Measurements from ENCODE around the gene RCAN2.

RCAN2 gene

DNA sequence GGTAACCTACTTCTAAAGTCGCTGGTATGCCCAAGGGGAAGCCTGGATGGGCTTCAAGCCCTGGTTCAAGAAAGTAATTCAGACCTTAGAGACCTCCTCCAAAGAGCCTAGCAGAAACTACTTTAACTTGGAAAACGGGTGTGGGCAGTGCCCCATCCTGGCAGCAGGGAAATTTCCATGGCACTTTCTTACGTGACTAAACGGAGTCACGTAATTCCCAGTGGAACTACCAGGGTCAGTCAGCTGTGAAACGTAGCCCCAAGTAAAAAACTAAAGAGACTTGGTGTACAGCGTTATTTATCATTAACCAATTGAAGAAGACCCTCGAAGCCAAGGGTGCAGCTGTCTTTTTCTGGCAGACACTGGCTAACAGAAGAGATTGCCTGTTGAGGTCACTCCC lies 114.0 kb downstream of the RCAN2 start:
- peaks cover 5 to 30% of the 10 kb centered on the region in 2 donors for H3K4me1 ChIP-seq (ENCODE audit: control insufficient read depth in 1 of 2, insufficient read depth in 2 of 2, low read length in 2 of 2)
- H3K9me3 ChIP-seq (ENCODE audit: control insufficient read depth in 1 of 2, low read length in 2 of 2), result no peaks in the 10 kb centered on the region
- no peaks in the 10 kb centered on the region for H3K36me3 ChIP-seq (ENCODE audit: control insufficient read depth in 1 of 2, insufficient read depth in 2 of 2, low read length in 2 of 2)
- no peak overlapping the region for H3K27ac ChIP-seq (ENCODE audit: low read depth, low read length)
- H3K4me3 ChIP-seq (ENCODE audit: low read depth in 1 of 2, low read length in 2 of 2), result no peak overlapping the region
- no peak overlapping the region for H3K9ac ChIP-seq (ENCODE audit: low read depth in 1 of 2, low read length in 2 of 2)
- no peaks in the 10 kb centered on the region for H3K27me3 ChIP-seq (ENCODE audit: control insufficient read depth in 1 of 2, insufficient read depth in 2 of 2, low read length in 2 of 2)

DNA sequence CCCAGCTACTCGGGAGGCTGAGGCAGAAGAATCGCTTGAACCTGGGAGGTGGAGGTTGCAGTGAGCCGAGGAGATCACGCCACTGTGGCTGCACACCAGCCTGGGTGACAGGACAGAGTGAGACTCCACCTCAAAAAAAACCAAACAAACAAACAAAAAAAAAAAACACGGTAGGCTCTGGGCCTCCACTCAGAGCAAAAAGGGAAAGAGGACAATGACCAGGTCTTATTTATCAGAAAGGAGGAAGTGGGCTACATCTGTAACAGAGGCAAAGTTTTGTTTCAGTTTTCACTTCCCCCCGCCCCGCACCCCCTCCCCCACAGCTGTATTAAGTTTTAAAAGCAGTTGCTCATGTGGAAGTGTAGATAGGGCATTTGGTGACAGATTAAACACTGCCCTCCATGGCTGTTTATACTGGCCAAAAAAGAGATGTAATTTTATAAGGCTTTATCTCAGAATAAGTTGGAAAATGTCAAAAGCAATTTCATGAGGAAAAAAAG lies 114.6 kb downstream of the RCAN2 start:
- peaks cover 0 to 25% of the 10 kb centered on the region in 2 donors for H3K4me1 ChIP-seq (ENCODE audit: control insufficient read depth in 1 of 2, insufficient read depth in 2 of 2, low read length in 2 of 2)
- no peak overlapping the region for H3K9ac ChIP-seq (ENCODE audit: low read depth in 1 of 2, low read length in 2 of 2)
- H3K4me3 ChIP-seq (ENCODE audit: low read depth in 1 of 2, low read length in 2 of 2), result no peak overlapping the region
- H3K36me3 ChIP-seq (ENCODE audit: control insufficient read depth in 1 of 2, insufficient read depth in 2 of 2, low read length in 2 of 2), result no peaks in the 10 kb centered on the region
- no peaks in the 10 kb centered on the region for H3K27me3 ChIP-seq (ENCODE audit: control insufficient read depth in 1 of 2, insufficient read depth in 2 of 2, low read length in 2 of 2)
- no peaks in the 10 kb centered on the region for H3K9me3 ChIP-seq (ENCODE audit: control insufficient read depth in 1 of 2, low read length in 2 of 2)
- H3K27ac ChIP-seq (ENCODE audit: low read depth, low read length), result no peak overlapping the region

GRCh38 chr6:46370622-46371021 lies 120.6 kb downstream of the RCAN2 start:
- Histone ChIP-seq H3K9me3 (ENCODE audit: control insufficient read depth in 1 of 2, low read length in 2 of 2) (no peaks in the 10 kb centered on the region), H3K27me3 (ENCODE audit: control insufficient read depth in 1 of 2, insufficient read depth in 2 of 2, low read length in 2 of 2) (no peaks in the 10 kb centered on the region), H3K4me3 (ENCODE audit: low read depth in 1 of 2, low read length in 2 of 2) (no peak overlapping the region), H3K27ac (ENCODE audit: low read depth, low read length) (no peak overlapping the region), H3K4me1 (ENCODE audit: control insufficient read depth in 1 of 2, insufficient read depth in 2 of 2, low read length in 2 of 2) (no peaks in the 10 kb centered on the region), H3K9ac (ENCODE audit: low read depth in 1 of 2, low read length in 2 of 2) (no peak overlapping the region), H3K36me3 (ENCODE audit: control insufficient read depth in 1 of 2, insufficient read depth in 2 of 2, low read length in 2 of 2) (no peaks in the 10 kb centered on the region)

DNA sequence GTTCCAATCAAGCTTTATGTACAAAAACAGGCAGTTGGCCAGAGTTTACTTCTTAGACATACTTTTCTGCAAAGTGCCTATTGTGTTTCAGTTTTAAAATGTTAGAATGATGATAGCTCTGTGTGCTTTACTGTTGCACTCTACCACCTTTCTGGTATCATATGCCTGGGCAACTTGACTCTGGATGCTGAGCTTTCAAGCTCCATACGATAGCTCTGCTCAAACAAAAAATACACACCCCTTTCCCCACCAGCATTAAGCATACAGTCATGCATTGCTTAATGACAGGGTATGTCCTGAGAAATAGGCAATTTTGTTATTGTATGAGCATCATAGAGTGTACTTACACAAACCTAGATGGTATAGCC lies 123.1 kb downstream of the RCAN2 start:
- H3K4me3 ChIP-seq (ENCODE audit: low read depth in 1 of 2, low read length in 2 of 2), result no peak overlapping the region
- no peak overlapping the region for H3K27ac ChIP-seq (ENCODE audit: low read depth, low read length)
- no peaks in the 10 kb centered on the region for H3K36me3 ChIP-seq (ENCODE audit: control insufficient read depth in 1 of 2, insufficient read depth in 2 of 2, low read length in 2 of 2)
- no peaks in the 10 kb centered on the region for H3K4me1 ChIP-seq (ENCODE audit: control insufficient read depth in 1 of 2, insufficient read depth in 2 of 2, low read length in 2 of 2)
- no peaks in the 10 kb centered on the region for H3K9me3 ChIP-seq (ENCODE audit: control insufficient read depth in 1 of 2, low read length in 2 of 2)
- no peaks in the 10 kb centered on the region for H3K27me3 ChIP-seq (ENCODE audit: control insufficient read depth in 1 of 2, insufficient read depth in 2 of 2, low read length in 2 of 2)
- H3K9ac ChIP-seq (ENCODE audit: low read depth in 1 of 2, low read length in 2 of 2), result no peak overlapping the region

- Histone ChIP-seq H3K9me3 (ENCODE audit: control insufficient read depth in 1 of 2, low read length in 2 of 2) (no peaks in the 10 kb centered on the region), H3K4me1 (ENCODE audit: control insufficient read depth in 1 of 2, insufficient read depth in 2 of 2, low read length in 2 of 2) (no peaks in the 10 kb centered on the region), H3K27me3 (ENCODE audit: control insufficient read depth in 1 of 2, insufficient read depth in 2 of 2, low read length in 2 of 2) (no peaks in the 10 kb centered on the region), H3K27ac (ENCODE audit: low read depth, low read length) (no peak overlapping the region), H3K9ac (ENCODE audit: low read depth in 1 of 2, low read length in 2 of 2) (no peak overlapping the region), H3K4me3 (ENCODE audit: low read depth in 1 of 2, low read length in 2 of 2) (no peak overlapping the region), H3K36me3 (ENCODE audit: control insufficient read depth in 1 of 2, insufficient read depth in 2 of 2, low read length in 2 of 2) (no peaks in the 10 kb centered on the region)
These were observed 123.7 kb downstream of the RCAN2 start for GRCh38 chr6:46367354-46368168.

DNA sequence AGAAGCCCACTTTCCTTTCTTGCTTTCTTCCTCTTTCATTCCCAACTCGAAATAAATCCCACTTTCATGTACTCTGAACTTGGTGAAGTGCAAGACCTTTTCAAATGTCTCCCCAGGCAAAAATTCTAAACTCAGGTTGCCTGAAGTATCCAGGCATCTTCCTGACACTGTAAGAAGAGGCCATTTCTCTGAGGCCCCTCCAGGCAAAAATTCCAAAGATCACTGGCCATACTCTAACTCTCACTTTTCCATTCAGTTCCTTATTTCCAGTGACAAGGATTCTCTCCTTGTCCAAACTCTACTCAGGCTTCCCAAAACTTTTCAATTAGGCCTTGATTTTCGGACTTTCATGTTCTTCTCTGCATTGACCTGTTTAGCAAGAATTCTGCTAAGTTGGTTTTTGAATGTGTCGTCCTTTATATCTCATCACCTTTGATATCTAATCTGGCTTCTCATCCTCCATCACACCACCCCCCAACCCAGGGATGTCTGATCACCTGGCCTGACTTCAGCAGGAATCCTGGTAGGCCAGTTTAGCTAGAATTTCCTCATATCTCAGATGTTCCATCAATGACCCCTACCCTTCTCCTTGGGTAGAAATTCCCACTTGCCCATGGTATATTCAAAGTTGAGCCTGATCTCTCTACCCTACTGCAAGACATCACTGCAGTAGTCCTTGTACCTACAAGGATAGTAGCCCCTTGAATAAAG lies 124.9 kb downstream of the RCAN2 start:
- no peaks in the 10 kb centered on the region for H3K36me3 ChIP-seq (ENCODE audit: control insufficient read depth in 1 of 2, insufficient read depth in 2 of 2, low read length in 2 of 2)
- no peaks in the 10 kb centered on the region for H3K27me3 ChIP-seq (ENCODE audit: control insufficient read depth in 1 of 2, insufficient read depth in 2 of 2, low read length in 2 of 2)
- H3K4me3 ChIP-seq (ENCODE audit: low read depth in 1 of 2, low read length in 2 of 2), result no peak overlapping the region
- no peaks in the 10 kb centered on the region for H3K4me1 ChIP-seq (ENCODE audit: control insufficient read depth in 1 of 2, insufficient read depth in 2 of 2, low read length in 2 of 2)
- H3K9me3 ChIP-seq (ENCODE audit: control insufficient read depth in 1 of 2, low read length in 2 of 2), result no peaks in the 10 kb centered on the region
- H3K9ac ChIP-seq (ENCODE audit: low read depth in 1 of 2, low read length in 2 of 2), result no peak overlapping the region
- H3K27ac ChIP-seq (ENCODE audit: low read depth, low read length), result no peak overlapping the region

DNA sequence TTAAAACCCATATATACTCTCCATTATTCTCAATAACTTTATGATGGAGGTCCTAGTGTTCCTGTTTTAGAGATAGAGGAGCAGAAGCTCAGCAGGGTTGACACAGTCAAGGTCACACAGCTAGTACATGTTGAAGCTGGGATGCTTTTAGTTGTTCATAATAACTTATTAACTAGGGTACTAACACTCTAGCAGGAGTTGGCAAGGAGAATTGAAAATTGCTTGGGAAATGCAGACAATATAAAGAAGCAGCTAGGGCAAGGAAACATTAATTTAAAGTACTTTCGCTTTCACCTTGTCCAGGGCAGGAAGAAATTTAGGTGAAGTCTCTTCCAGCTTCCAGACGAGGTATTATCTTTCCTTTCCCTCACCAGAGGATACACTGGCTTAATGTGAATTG lies 133.7 kb downstream of the RCAN2 start:
- Histone ChIP-seq H3K27ac (ENCODE audit: low read depth, low read length) (no peak overlapping the region), H3K4me3 (ENCODE audit: low read depth in 1 of 2, low read length in 2 of 2) (peak overlapping the region; percentile 10 to 46), H3K9ac (ENCODE audit: low read depth in 1 of 2, low read length in 2 of 2) (no peak overlapping the region)

GRCh38 chr6:46356543-46356942 lies 134.7 kb downstream of the RCAN2 start:
- Histone ChIP-seq H3K9me3 (ENCODE audit: control insufficient read depth in 1 of 2, low read length in 2 of 2) (no peaks in the 10 kb centered on the region), H3K27ac (ENCODE audit: low read depth, low read length) (no peak overlapping the region), H3K4me3 (ENCODE audit: low read depth in 1 of 2, low read length in 2 of 2) (no peak overlapping the region), H3K4me1 (ENCODE audit: control insufficient read depth in 1 of 2, insufficient read depth in 2 of 2, low read length in 2 of 2) (peaks cover 0 to 3% of the 10 kb centered on the region in 2 donors), H3K9ac (ENCODE audit: low read depth in 1 of 2, low read length in 2 of 2) (no peak overlapping the region), H3K27me3 (ENCODE audit: control insufficient read depth in 1 of 2, insufficient read depth in 2 of 2, low read length in 2 of 2) (no peaks in the 10 kb centered on the region), H3K36me3 (ENCODE audit: control insufficient read depth in 1 of 2, insufficient read depth in 2 of 2, low read length in 2 of 2) (no peaks in the 10 kb centered on the region)

More for the DNA sequence above, 133.7 kb downstream of the RCAN2 start:
- no peaks in the 10 kb centered on the region for H3K9me3 ChIP-seq (ENCODE audit: control insufficient read depth in 1 of 2, low read length in 2 of 2)
- H3K27me3 ChIP-seq (ENCODE audit: control insufficient read depth in 1 of 2, insufficient read depth in 2 of 2, low read length in 2 of 2), result no peaks in the 10 kb centered on the region
- peaks cover 0 to 3% of the 10 kb centered on the region in 2 donors for H3K4me1 ChIP-seq (ENCODE audit: control insufficient read depth in 1 of 2, insufficient read depth in 2 of 2, low read length in 2 of 2)
- no peaks in the 10 kb centered on the region for H3K36me3 ChIP-seq (ENCODE audit: control insufficient read depth in 1 of 2, insufficient read depth in 2 of 2, low read length in 2 of 2)

- Histone ChIP-seq H3K9me3 (ENCODE audit: control insufficient read depth in 1 of 2, low read length in 2 of 2) (no peaks in the 10 kb centered on the region), H3K27ac (ENCODE audit: low read depth, low read length) (no peak overlapping the region), H3K4me1 (ENCODE audit: control insufficient read depth in 1 of 2, insufficient read depth in 2 of 2, low read length in 2 of 2) (peaks cover 0 to 3% of the 10 kb centered on the region in 2 donors), H3K27me3 (ENCODE audit: control insufficient read depth in 1 of 2, insufficient read depth in 2 of 2, low read length in 2 of 2) (no peaks in the 10 kb centered on the region), H3K4me3 (ENCODE audit: low read depth in 1 of 2, low read length in 2 of 2) (no peak overlapping the region), H3K36me3 (ENCODE audit: control insufficient read depth in 1 of 2, insufficient read depth in 2 of 2, low read length in 2 of 2) (no peaks in the 10 kb centered on the region), H3K9ac (ENCODE audit: low read depth in 1 of 2, low read length in 2 of 2) (no peak overlapping the region)
These were observed 137.7 kb downstream of the RCAN2 start for GRCh38 chr6:46353528-46353927.

DNA sequence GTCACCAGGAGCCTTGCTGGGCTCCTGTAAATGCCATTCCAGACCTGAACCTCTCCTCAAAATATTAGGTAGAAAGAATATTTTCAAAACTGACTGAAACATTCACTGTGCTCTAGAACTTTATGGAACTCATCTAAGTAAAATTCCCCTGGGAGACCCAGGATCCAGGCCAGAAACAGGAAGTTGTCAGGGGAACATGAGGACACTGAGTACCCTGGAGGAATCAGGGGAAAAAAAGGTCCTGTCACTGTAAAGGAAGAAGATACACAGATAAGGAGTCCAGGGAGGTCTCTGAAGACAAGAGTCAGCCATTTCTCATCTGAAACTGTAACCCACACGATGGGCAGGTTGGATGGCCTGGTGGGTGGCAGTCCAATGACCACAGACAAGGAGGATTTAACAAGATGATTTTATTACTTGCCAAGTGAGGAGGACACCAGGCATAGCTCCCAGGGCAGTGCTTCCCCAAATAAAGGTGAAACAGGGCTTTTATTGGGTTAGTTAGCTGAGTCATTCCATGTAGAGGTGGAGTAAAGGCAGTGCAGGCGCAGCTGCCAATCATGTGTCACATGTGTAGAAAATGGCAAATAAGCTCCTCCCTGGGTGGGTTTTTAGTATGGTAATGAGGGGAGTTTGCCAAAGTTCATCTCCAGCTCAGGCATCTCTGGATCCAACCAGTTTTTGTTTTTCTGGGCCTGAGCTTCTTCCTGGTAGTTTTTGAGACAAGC lies 138.5 kb downstream of the RCAN2 start:
- Histone ChIP-seq H3K27ac (ENCODE audit: low read depth, low read length) (no peak overlapping the region), H3K4me1 (ENCODE audit: control insufficient read depth in 1 of 2, insufficient read depth in 2 of 2, low read length in 2 of 2) (peaks cover 0 to 3% of the 10 kb centered on the region in 2 donors)

More for the DNA sequence above, 138.5 kb downstream of the RCAN2 start:
- H3K36me3 ChIP-seq (ENCODE audit: control insufficient read depth in 1 of 2, insufficient read depth in 2 of 2, low read length in 2 of 2), result no peaks in the 10 kb centered on the region
- H3K9ac ChIP-seq (ENCODE audit: low read depth in 1 of 2, low read length in 2 of 2), result no peak overlapping the region
- no peaks in the 10 kb centered on the region for H3K27me3 ChIP-seq (ENCODE audit: control insufficient read depth in 1 of 2, insufficient read depth in 2 of 2, low read length in 2 of 2)
- no peaks in the 10 kb centered on the region for H3K9me3 ChIP-seq (ENCODE audit: control insufficient read depth in 1 of 2, low read length in 2 of 2)
- no peak overlapping the region for H3K4me3 ChIP-seq (ENCODE audit: low read depth in 1 of 2, low read length in 2 of 2)

Measured in duodenal mucosa (tissue), 2 donors.